GM21390 (cell line): ENCODE data around the gene INPP5A.
"Not testable (repeated sequence)": the region's sequence is repeated elsewhere in the genome, so short reads cannot be mapped to it uniquely, and the experiment has no call there.

Experiments
- ATAC-seq: cut with Tn5 transposase; IDR thresholded peaks from one replicate; pipeline ENCODE4 v1.9.1; 2021; ENCODE audit not compliant: unreplicated experiment

Gene INPP5A

GRCh38 chr10:132825783-132826523 lies 288.4 kb downstream of the INPP5A start:
- not testable (repeated sequence) for ATAC-seq

- ATAC-seq, result no peak
Observed at GRCh38 chr10:132826524-132827422, 289.2 kb downstream of the INPP5A start.

- no peak for ATAC-seq
Observed at GRCh38 chr10:132827423-132827789, 289.8 kb downstream of the INPP5A start.

GRCh38 chr10:132827861-132828539 lies 290.4 kb downstream of the INPP5A start:
- ATAC-seq, result no peak

DNA sequence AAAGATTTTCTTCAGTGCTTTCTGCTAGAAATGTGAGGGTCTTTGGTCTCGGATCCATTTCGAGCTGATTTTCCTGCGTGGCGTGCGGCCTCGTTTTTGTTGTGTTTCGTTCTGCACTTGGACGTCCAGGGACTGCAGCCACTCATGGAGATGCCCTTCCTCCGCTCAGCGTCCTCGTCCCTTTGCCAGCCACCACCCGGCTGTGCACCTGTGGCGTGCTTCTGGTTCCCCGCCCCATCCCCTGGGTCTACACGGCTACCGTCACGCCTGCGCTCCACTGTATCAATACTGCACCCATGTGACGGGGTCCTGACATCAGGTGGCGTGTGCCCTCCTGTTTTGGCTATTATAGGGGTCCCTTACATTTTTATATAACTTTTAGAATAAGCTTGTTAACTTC lies 291.1 kb downstream of the INPP5A start:
- ATAC-seq, result no peak

GRCh38 chr10:132829403-132829802 lies 291.8 kb downstream of the INPP5A start:
- no peak for ATAC-seq

- ATAC-seq, result no peak
Observed at GRCh38 chr10:132832186-132832969, 294.8 kb downstream of the INPP5A start.
